HepG2 (cell line): ENCODE data around the gene RHCE. TPM values are rescaled to one million over a fixed set of nuclear protein-coding genes. Genes with fewer than 3 reads are reported as not detected.

Source experiments
- BCL6 ChIP-seq: IDR thresholded peaks from 2 replicates; pipeline ENCODE4 v1.6.1; 2016; ENCODE audit warnings: missing genetic modification reagents, missing compliant biosample characterization
- CEBPB ChIP-seq: IDR thresholded peaks from 2 replicates; pipeline ENCODE4 v1.6.1; 2011; ENCODE audit warnings: low read depth, low read length, improper control_type of control experiment, borderline replicate concordance
- NR2F6 ChIP-seq, 2 experiments: IDR thresholded peaks; 2 replicates each; pipeline ENCODE4 v1.6.1; 2016; ENCODE audit warnings: antibody characterized with exemption in 1 of 2, mild to moderate bottlenecking in 1 of 2
- PRDM10 ChIP-seq: sonication (generic); formaldehyde crosslinking; IDR thresholded peaks from 2 replicates; pipeline ENCODE4 v1.4.0; 2020; ENCODE audit warnings: low read depth, missing genetic modification reagents
- PRDM15 ChIP-seq: sonication (generic); formaldehyde crosslinking; IDR thresholded peaks from 2 replicates; pipeline ENCODE4 v1.4.0; 2020; ENCODE audit warnings: missing genetic modification reagents
- SRF ChIP-seq: IDR thresholded peaks from 2 replicates; pipeline ENCODE4 v1.6.1; 2011; ENCODE audit warnings: mild to moderate bottlenecking, low read depth, low read length, moderate library complexity
- ZNF234 ChIP-seq: sonication (generic); formaldehyde crosslinking; conservative IDR thresholded peaks from 2 replicates; pipeline ENCODE4 v1.5.1; 2020; ENCODE audit warnings: mild to moderate bottlenecking, missing genetic modification reagents
- ZNF24 ChIP-seq: fragments of 450-650 bp; IDR thresholded peaks from 2 replicates; pipeline ENCODE4 v1.6.1; 2017; ENCODE audit warnings: antibody characterized with exemption, mild to moderate bottlenecking
- ZNF280D ChIP-seq: sonication (generic); formaldehyde crosslinking; IDR thresholded peaks from 2 replicates; pipeline ENCODE4 v1.5.1; 2020; ENCODE audit warnings: mild to moderate bottlenecking, missing genetic modification reagents
- ZNF367 ChIP-seq: sonication (generic); formaldehyde crosslinking; IDR thresholded peaks from 2 replicates; pipeline ENCODE4 v1.4.0; 2020; ENCODE audit warnings: missing genetic modification reagents, borderline replicate concordance
- ZNF597 ChIP-seq: sonication (generic); formaldehyde crosslinking; IDR thresholded peaks from 2 replicates; pipeline ENCODE4 v1.5.0; 2020; ENCODE audit warnings: missing genetic modification reagents
- ZXDC ChIP-seq: sonication (generic); formaldehyde crosslinking; IDR thresholded peaks from 2 replicates; pipeline ENCODE4 v1.5.0; 2020; ENCODE audit warnings: mild to moderate bottlenecking, missing genetic modification reagents
- polyA plus RNA-seq, 8 experiments: library from polyadenylated mRNA; depleted of rRNA in 3 of 8; stranded (reverse) in 7 of 8; unstranded in 1 of 8; fragments of >200 nt; fragmentation: Illumina TruSeq in 4 of 8; extraction: Trizol in 4 of 8; gene quantifications; 2 replicates each; pipeline versions ENCODE4 v1.2.1 to v1.2.3, GENCODE V29; 2011 to 2016; ENCODE audit warnings: low read depth in 4 of 8, missing spikeins in 1 of 8, mixed read lengths in 1 of 8; ENCODE audit not compliant: insufficient read depth in 1 of 8
- total RNA-seq, 5 experiments: library from RNA; depleted of rRNA; stranded (reverse); fragments of >200 nt; fragmentation: Illumina TruSeq; extraction: Trizol; gene quantifications; 2 replicates each; pipeline ENCODE4 v1.2.3, GENCODE V29; 2016; ENCODE audit warnings: low read depth in 1 of 5

RHCE gene
- total and polyA plus RNA-seq, 2 of the 13 experiments (the other 11 are each of a cell fraction or from before 2014, with no cell fraction given): 0.30 TPM; not detected in 1

- TF ChIP-seq ZNF234 (CRISPR knock-in tag) (no peak), CEBPB (peak; percentile 38; the same call in 1 of the 2 replicates), ZNF597 (no peak), PRDM15 (no peak), ZNF280D (CRISPR knock-in tag) (peak; percentile 27; the same call in 1 of the 2 replicates), SRF (no peak), ZNF24 (peak; percentile 92), PRDM10 (CRISPR knock-in tag) (no peak), ZNF367 (CRISPR knock-in tag) (no peak), ZXDC (CRISPR knock-in tag) (no peak), NR2F6 (IDR thresholded peaks at IDR 0.05) (no peak), NR2F6 (CRISPR knock-in tag; IDR thresholded peaks at IDR 0.05) (0 out of 2 replicates have a peak, but pooled peaks have one; percentile 15), BCL6 (CRISPR knock-in tag) (peak; percentile 45; the same call in 1 of the 2 replicates)
These were observed 4.8 kb upstream of the RHCE start (continued) for GRCh38 chr1:25425098-25426085.
